PC-9 (cell line): ENCODE data around the gene DHRSX. TPM values are rescaled to one million over a fixed set of nuclear protein-coding genes. Genes with fewer than 3 reads are reported as not detected.
"Not testable (repeated sequence)": the region's sequence is repeated elsewhere in the genome, so short reads cannot be mapped to it uniquely, and the experiment has no call there.

Source experiments
- BruUV-seq: library from RNA; stranded (reverse); fragments of 400-500 nt; replicated peaks from 2 replicates; lab custom pipeline; 2021; lab: Mats Ljungman, UMichigan
- CTCF ChIA-PET: fragments of 300-600 bp; sonication (Branson Sonifier 250); formaldehyde crosslinking; loops from one replicate; lab custom pipeline; 2022; ENCODE audit warnings: antibody characterized with exemption; lab: Charles Lee
- POLR2A ChIA-PET: fragments of 300-600 bp; sonication (Branson Sonifier 250); formaldehyde crosslinking; loops from one replicate; lab custom pipeline; 2022; ENCODE audit warnings: antibody characterized with exemption; ENCODE audit not compliant: unreplicated experiment; lab: Charles Lee
- DNase-seq, 2 experiments: peaks; one replicate each; pipeline versions ENCODE4 v3.0.0 to v3.0.0-alpha.2; 2015 to 2022; ENCODE audit warnings: mixed read lengths in 1 of 2
- H2AFZ ChIP-seq: fragments of 200-600 bp; sonication (generic); 2 replicates; pipeline ENCODE4 v1.8.1; 2017; ENCODE audit warnings: antibody characterized with exemption
- H3F3A ChIP-seq: fragments of 200-600 bp; sonication (generic); 2 replicates; pipeline ENCODE4 v1.8.1; 2017; ENCODE audit warnings: antibody characterized with exemption, mild to moderate bottlenecking, low read depth; ENCODE audit not compliant: insufficient read depth
- H3K27ac ChIP-seq: fragments of 200-600 bp; sonication (generic); 2 replicates; pipeline ENCODE4 v1.6.1; 2016; ENCODE audit warnings: mixed run types
- H3K27me3 ChIP-seq: fragments of 200-600 bp; sonication (generic); 2 replicates; pipeline ENCODE4 v1.6.1; 2016; ENCODE audit warnings: low read depth, mixed run types; ENCODE audit not compliant: insufficient read depth
- H3K36me3 ChIP-seq: fragments of 200-600 bp; sonication (generic); 2 replicates; pipeline ENCODE4 v1.6.1; 2016; ENCODE audit warnings: low read depth, mixed run types
- H3K4me1 ChIP-seq: fragments of 200-600 bp; sonication (generic); replicated peaks from 2 replicates; pipeline ENCODE4 v1.6.1; 2016; ENCODE audit warnings: mixed run types; ENCODE audit not compliant: insufficient read depth
- H3K4me2 ChIP-seq: fragments of 200-600 bp; sonication (generic); 2 replicates; pipeline ENCODE4 v1.6.1; 2017; ENCODE audit warnings: mixed run types
- H3K4me3 ChIP-seq: fragments of 200-600 bp; sonication (generic); 2 replicates; pipeline ENCODE4 v1.6.1; 2016; ENCODE audit warnings: mixed run types
- H3K79me2 ChIP-seq: fragments of 200-600 bp; sonication (generic); 2 replicates; pipeline ENCODE4 v1.6.1; 2017; ENCODE audit warnings: low read depth, mixed run types
- H3K9me2 ChIP-seq: fragments of 200-600 bp; sonication (generic); 2 replicates; pipeline ENCODE4 v1.8.1; 2017; ENCODE audit warnings: mild to moderate bottlenecking; ENCODE audit not compliant: insufficient read depth
- H3K9me3 ChIP-seq: fragments of 200-600 bp; sonication (generic); 2 replicates; pipeline ENCODE4 v1.8.1; 2016; ENCODE audit warnings: low read depth; ENCODE audit not compliant: insufficient read depth
- H4K20me1 ChIP-seq: fragments of 200-600 bp; sonication (generic); 2 replicates; pipeline ENCODE4 v1.8.1; 2017; ENCODE audit not compliant: insufficient read depth
- CTCF ChIP-seq: fragments of 200-600 bp; sonication (generic); conservative IDR thresholded peaks from 2 replicates; pipeline ENCODE4 v1.6.1; 2017; ENCODE audit warnings: mixed run types, antibody characterized with exemption, mild to moderate bottlenecking, moderate library complexity
- EZH2 ChIP-seq: fragments of 200-600 bp; sonication (generic); IDR thresholded peaks from 2 replicates; pipeline ENCODE4 v1.8.0; 2017; ENCODE audit warnings: antibody characterized with exemption, low read depth
- intact Hi-C: fragments of 100-400 bp; cut with micrococcal nuclease; formaldehyde crosslinking; loops from one replicate; pipeline ENCODE4 v1.10.0; 2022; ENCODE audit not compliant: unreplicated experiment
- total RNA-seq: library from RNA; stranded (reverse); gene quantifications from 2 replicates; pipeline ENCODE4 v1.2.3, GENCODE V29; 2021

The DHRSX gene
- total RNA-seq, 1 experiment from 2014 or later, result 13.2 TPM

GRCh38 chrX:2383144-2383543 lies 117.6 kb downstream of the DHRSX start:
- H3K27ac ChIP-seq, result no peak overlapping the region
- H3K27me3 ChIP-seq, result no peaks in the 10 kb centered on the region
- H3F3A ChIP-seq, result no peaks in the 10 kb centered on the region
- no peaks in the 10 kb centered on the region for H3K36me3 ChIP-seq
- no peak overlapping the region for H3K4me2 ChIP-seq
- TF ChIP-seq EZH2, result no peak
- no peak for TF ChIP-seq CTCF
- intact Hi-C loops, result no loop called here
- no peaks in the 10 kb centered on the region for H3K9me2 ChIP-seq
- no peak overlapping the region for H3K4me3 ChIP-seq
- no peaks in the 10 kb centered on the region for H3K79me2 ChIP-seq
- no peaks in the 10 kb centered on the region; the same call in 1 of the 2 replicates for H3K9me3 ChIP-seq
- DNase-seq, result no peak
- POLR2A ChIA-PET, result no interaction called here
- peaks cover 12% of the 10 kb centered on the region for H3K4me1 ChIP-seq
- H4K20me1 ChIP-seq, result no peaks in the 10 kb centered on the region
- H2AFZ ChIP-seq, result no peak overlapping the region
- no TSS peak for BruUV-seq
- CTCF ChIA-PET, result no interaction called here

- DNase-seq, H3K4me3 ChIP-seq, CTCF ChIA-PET, H3K4me1 ChIP-seq, H3K27ac ChIP-seq, H3F3A ChIP-seq, intact Hi-C loops, POLR2A ChIA-PET, H3K79me2 ChIP-seq, H3K27me3 ChIP-seq, BruUV-seq, H2AFZ ChIP-seq, H3K9me3 ChIP-seq, H3K36me3 ChIP-seq, H4K20me1 ChIP-seq, H3K4me2 ChIP-seq, H3K9me2 ChIP-seq: not testable (repeated sequence)
Observed at GRCh38 chrX:2382433-2383048, 118.2 kb downstream of the DHRSX start.

GRCh38 chrX:2376166-2376565 lies 124.6 kb downstream of the DHRSX start:
- DNase-seq, result no peak
- H3F3A ChIP-seq, result no peaks in the 10 kb centered on the region
- no peaks in the 10 kb centered on the region for H3K36me3 ChIP-seq
- H3K27ac ChIP-seq, result no peak overlapping the region
- no peak overlapping the region for H3K4me2 ChIP-seq
- no peaks in the 10 kb centered on the region for H3K79me2 ChIP-seq
- POLR2A ChIA-PET, result no interaction called here
- no peak overlapping the region for H3K4me3 ChIP-seq
- BruUV-seq, result no TSS peak
- H2AFZ ChIP-seq, result no peak overlapping the region
- no peaks in the 10 kb centered on the region for H3K27me3 ChIP-seq
- H4K20me1 ChIP-seq, result no peaks in the 10 kb centered on the region
- H3K4me1 ChIP-seq, result no peaks in the 10 kb centered on the region
- intact Hi-C loops, result no loop called here
- H3K9me2 ChIP-seq, result no peaks in the 10 kb centered on the region
- H3K9me3 ChIP-seq, result no peaks in the 10 kb centered on the region
- TF ChIP-seq CTCF (no peak), EZH2 (no peak)
- CTCF ChIA-PET, result no interaction called here

- Histone ChIP-seq H3K27ac (no peak overlapping the region), H3K9me2 (no peaks in the 10 kb centered on the region), H2AFZ (no peak overlapping the region), H3F3A (no peaks in the 10 kb centered on the region), H3K4me2 (no peak overlapping the region), H3K36me3 (no peaks in the 10 kb centered on the region), H3K27me3 (no peaks in the 10 kb centered on the region), H3K79me2 (no peaks in the 10 kb centered on the region), H3K4me3 (no peak overlapping the region), H4K20me1 (no peaks in the 10 kb centered on the region), H3K4me1 (no peaks in the 10 kb centered on the region), H3K9me3 (no peaks in the 10 kb centered on the region)
- TF ChIP-seq CTCF, result no peak
- no peak for TF ChIP-seq EZH2
- intact Hi-C loops, result no loop called here
- no peak for DNase-seq
- ChIA-PET POLR2A (no interaction called here), CTCF (no interaction called here)
- BruUV-seq, result no TSS peak
Observed at GRCh38 chrX:2374086-2374485, 126.7 kb downstream of the DHRSX start.
